ENCODE data around the gene TM9SF3. TPM values are rescaled to one million over a fixed set of nuclear protein-coding genes. Genes with fewer than 3 reads are reported as not detected.

TM9SF3 gene
- 63.4 and 66.8 TPM in 2 replicates for total RNA-seq

DNA sequence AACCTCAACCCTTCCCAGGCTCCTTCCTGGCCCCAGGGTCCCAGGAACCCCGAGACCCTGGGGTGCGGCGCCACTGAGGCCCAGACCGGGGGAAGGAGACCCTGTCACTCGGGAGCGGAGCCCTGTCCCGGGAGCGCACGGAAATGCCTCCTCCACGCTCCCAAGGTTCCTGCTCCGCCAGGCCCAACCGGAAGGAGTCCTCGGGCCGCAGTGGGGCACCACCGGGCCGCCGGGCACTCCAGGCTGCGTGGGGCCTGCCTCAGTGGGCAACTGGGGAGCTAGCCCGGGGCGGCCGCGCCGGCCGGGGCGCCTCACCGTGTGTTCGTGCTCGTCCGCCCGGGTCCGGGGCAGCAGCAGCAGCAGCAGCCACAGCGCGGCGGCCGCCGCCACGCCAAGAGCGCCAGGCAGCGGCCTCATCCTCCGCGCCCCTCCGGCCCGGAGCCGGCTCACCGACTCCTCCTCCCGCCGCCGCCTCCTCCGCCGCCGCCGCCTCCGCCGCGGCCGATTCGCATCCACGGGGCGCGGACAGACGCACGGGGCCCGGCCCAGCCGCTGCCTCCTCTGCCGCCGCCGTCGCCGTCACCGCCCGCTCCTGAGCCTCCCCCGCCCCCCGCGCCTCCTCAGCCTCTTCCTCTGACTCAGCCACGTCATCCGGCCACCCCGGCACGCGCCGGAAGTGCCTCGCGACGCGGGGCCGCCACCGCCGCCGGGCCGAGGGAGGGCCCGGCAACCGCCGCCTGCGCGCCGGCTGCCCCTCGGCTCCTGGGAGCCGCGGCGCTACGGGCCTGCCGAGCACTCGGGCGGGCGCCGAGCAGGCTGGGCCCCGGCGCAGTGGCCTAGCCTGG, at the start of gene TM9SF3:
Gene TM9SF3, minus strand, starts transcription at position 594 of the 845 bp plus-strand sequence. Its CDS starts 177 bp downstream, at position 417.

GRCh38 chr10:96513698-96514561, 72.9 kb downstream of the TM9SF3 start, which contains the start of gene TLL2:
TLL2 (minus strand) TSS chr10:96513926; CDS start chr10:96513685, 241 bp downstream.

Other genes with a start within 250 kb of the TM9SF3 start
- not detected in 2 replicates for gene OPALIN, start 228.0 kb downstream of the TM9SF3 start, total RNA-seq
- 0.26 TPM in 1 of 2 replicates, not detected in the other for gene TLL2, start 73.1 kb downstream of the TM9SF3 start, total RNA-seq
- gene PIK3AP1, start 133.5 kb upstream of the TM9SF3 start, total RNA-seq, result 0.78 TPM in 1 of 2 replicates, not detected in the other
- gene LCOR, start 245.3 kb upstream of the TM9SF3 start, total RNA-seq, result 10.7 and 12.3 TPM in 2 replicates

Data from epithelial cell of alveolus of lung (primary cell).